Fibroblast of the aortic adventitia (primary cell): ENCODE measurements around the gene SV2C. TPM values are rescaled to one million over a fixed set of nuclear protein-coding genes. Genes with fewer than 3 reads are reported as not detected.
"Not testable (repeated sequence)": the region's sequence is repeated elsewhere in the genome, so short reads cannot be mapped to it uniquely, and the experiment has no call there.

Experiments
- DNase-seq: peaks from one replicate; pipeline ENCODE4 v3.0.0-alpha.2; 2010; ENCODE audit warnings: low read depth
- H3K4me3 ChIP-seq: 2 replicates; pipeline ENCODE4 v1.5.1; 2011; ENCODE audit warnings: low read depth, mild to moderate bottlenecking, control low read depth, low read length, moderate library complexity
- CTCF ChIP-seq: IDR thresholded peaks from 2 replicates; pipeline ENCODE4 v1.5.1; 2011; ENCODE audit warnings: mild to moderate bottlenecking, low read length, control low read depth, inconsistent platforms; ENCODE audit not compliant: insufficient read depth
- total RNA-seq: library from RNA; depleted of rRNA; stranded (reverse); fragments of >200 nt; gene quantifications from 2 replicates; pipeline ENCODE4 v1.2.3, GENCODE V29; 2012; ENCODE audit warnings: low replicate concordance

The SV2C gene
- total RNA-seq, 1 donor, result not detected

GRCh38 chr5:76314643-76315042 lies 231.5 kb downstream of the SV2C start:
- TF ChIP-seq CTCF, result no peak
- no peak for DNase-seq
- H3K4me3 ChIP-seq, result no peak overlapping the region

- DNase-seq, result no peak
- no peak for TF ChIP-seq CTCF
- no peak overlapping the region for H3K4me3 ChIP-seq
Measured at GRCh38 chr5:76319673-76320072, 236.5 kb downstream of the SV2C start.

- H3K4me3 ChIP-seq, DNase-seq: not testable (repeated sequence)
Measured at GRCh38 chr5:76323494-76323893, 240.3 kb downstream of the SV2C start.

- H3K4me3 ChIP-seq, result no peak overlapping the region
- no peak for DNase-seq
- no peak for TF ChIP-seq CTCF
Measured at GRCh38 chr5:76325326-76325725, 242.1 kb downstream of the SV2C start.

GRCh38 chr5:76325876-76326491 lies 242.8 kb downstream of the SV2C start:
- no peak overlapping the region for H3K4me3 ChIP-seq
- DNase-seq, result no peak
- TF ChIP-seq CTCF, result no peak

- DNase-seq, result no peak
- no peak for TF ChIP-seq CTCF
- no peak overlapping the region for H3K4me3 ChIP-seq
Measured at GRCh38 chr5:76326577-76327302, 243.6 kb downstream of the SV2C start.

GRCh38 chr5:76329346-76329745 lies 246.2 kb downstream of the SV2C start:
- no peak overlapping the region for H3K4me3 ChIP-seq

More at GRCh38 chr5:76329346-76329745, 246.2 kb downstream of the SV2C start:
- DNase-seq, result no peak
- no peak for TF ChIP-seq CTCF
